ENCODE results near the gene IL1R2.

- TF ChIP-seq EZH2 (IDR thresholded peaks at IDR 0.05) (no peak), POLR2AphosphoS5 (IDR thresholded peaks at IDR 0.05; ENCODE audit: borderline replicate concordance, low read depth, low read length) (no peak), FOXP2 (optimal IDR thresholded peaks at IDR 0.05; ENCODE audit: control extremely low read depth, extremely low read length, insufficient read depth) (no peak)
These were observed 17.1 kb upstream of the IL1R2 start for GRCh38 chr2:101974663-101975062.
